Activated naive CD4-positive, alpha-beta T cell (primary cell): Measurements from ENCODE around the gene CARS2.
"Not testable (repeated sequence)": the region's sequence is repeated elsewhere in the genome, so short reads cannot be mapped to it uniquely, and the experiment has no call there.

Source experiments
- DNase-seq, 4 experiments: peaks; one replicate each; lab custom pipeline; 2025; lab: John Stamatoyannopoulos, UW

CARS2 gene

DNA sequence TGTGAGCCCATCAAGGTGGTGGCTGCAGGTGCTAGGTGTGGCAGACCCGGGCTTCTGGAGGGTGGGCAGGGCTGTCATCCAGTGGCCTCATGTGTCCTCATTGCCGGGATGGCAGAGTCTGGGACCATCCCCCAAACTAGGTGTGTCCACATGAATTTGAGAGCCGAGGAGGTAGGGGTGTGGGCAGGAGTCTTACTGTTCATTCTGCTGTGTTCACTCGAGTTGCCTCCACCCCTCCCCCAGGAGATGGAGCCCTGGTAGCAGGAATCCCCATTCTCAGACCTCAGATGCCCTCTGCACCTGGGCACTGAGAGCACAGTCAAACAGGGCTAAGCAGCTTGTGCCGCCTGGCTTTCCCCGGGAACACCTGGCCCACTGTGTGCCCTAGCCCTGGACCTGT lies 68.2 kb downstream of the CARS2 start:
- DNase-seq: no peak

DNA sequence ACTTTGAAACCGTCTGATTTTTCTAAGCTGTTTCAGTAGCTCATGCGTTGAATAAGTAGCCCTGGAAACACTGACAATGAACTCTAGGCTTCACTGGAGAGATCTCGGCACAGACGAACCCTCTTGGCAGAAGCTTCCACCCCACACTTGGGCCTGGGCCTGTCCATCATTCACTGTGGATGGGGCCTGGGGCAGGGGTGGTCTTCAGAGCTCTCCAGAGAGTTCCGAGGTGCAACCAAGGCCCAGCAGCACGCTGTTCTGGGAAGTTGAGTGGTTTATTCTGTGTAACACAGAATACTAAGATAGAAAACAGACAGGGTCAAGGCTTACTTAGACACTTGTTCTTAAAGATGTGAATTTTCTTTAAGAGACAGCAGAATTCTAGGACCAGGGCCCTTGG lies 68.6 kb downstream of the CARS2 start:
- DNase-seq: no peak

DNA sequence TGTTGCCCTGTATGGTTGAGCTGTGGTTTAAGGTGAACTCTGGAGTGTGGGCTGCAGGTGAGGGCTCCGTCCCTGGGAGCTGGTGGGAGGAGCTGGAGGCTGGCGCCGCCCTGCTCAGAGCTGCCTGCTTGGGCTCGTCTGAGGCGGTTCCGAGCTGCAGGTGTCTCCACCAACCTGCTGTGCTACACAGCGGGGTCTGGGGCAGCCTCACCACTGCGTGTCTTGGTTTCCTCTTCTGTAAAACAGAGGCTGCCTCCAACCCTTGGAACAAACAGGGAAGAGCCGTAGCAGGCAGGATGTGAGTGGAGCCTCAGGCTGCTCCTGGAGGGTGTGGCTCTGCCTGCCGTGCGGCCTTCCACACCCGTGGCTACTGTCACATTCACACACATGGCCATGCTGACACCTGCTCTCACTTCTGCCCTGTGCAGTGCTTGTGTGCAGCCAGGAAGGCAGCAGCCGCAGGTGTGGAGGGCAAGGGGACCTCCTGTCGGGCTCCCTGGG lies 69.2 kb downstream of the CARS2 start:
- no peak for DNase-seq

DNA sequence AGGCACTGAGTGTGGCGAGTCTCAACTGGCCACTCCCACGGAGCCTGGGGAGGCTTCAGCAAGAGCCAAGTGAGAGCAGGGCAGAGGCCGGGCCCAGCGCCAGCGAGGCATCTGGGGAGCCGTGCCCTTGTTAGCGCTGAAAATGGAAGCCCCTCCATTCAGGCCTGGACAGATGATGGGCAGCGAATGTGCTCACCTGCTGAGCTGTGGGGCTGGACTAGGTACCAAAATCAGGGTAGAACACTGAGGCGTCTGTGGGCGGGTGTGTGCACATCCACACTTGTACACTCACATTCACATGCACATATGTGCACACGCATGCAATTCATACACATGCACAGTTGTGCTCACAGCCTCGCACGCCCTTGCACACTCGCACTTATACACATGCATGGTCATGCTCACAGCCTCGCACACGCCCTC lies 69.9 kb downstream of the CARS2 start:
- no peak for DNase-seq

DNA sequence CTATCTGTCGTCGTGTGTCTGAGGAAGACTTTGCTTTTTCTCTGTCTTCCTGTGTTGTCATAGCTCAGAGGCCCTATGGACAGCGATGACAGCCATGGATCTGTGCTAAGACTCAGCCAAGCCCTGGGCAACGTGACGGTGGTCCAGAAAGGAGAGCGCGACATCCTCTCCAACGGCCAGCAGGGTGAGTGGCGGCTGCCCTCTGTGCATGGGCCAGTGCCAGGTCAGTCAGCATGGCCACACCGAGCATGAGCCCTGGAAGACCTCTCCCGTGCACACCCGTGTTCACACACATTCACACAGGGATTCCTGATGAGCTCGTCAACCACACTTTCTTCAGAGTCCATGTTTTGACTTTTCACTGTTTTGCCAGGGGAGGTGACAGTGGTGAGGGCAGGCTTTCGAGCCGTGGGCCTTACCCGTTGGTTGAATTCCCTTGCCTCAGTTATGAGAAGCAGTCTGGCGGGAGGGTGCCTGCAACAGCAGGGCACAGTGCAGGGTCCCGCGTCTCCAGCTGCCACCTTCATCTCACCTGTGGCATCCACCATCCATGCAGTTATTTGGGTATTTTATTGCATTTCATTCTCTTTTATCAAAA lies 70.4 kb downstream of the CARS2 start:
- no peak for DNase-seq

DNA sequence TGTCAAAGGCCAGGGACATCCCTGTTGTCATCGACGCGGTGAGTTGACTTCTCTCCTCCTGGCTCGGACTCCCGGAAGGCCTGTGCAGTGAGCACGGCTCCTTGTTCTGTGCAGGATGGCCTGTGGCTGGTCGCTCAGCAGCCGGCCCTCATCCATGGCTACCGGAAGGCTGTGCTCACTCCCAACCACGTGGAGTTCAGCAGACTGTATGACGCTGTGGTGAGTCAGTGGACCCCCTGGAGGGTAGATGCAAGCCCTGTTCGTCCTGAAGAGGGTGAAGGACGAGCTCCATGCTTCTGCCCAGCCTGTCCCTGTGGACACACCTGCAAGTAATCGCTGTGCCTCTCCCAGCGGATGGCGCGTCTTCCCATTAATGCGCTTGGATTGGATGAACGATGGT lies 71.4 kb downstream of the CARS2 start:
- DNase-seq: no peak

DNA sequence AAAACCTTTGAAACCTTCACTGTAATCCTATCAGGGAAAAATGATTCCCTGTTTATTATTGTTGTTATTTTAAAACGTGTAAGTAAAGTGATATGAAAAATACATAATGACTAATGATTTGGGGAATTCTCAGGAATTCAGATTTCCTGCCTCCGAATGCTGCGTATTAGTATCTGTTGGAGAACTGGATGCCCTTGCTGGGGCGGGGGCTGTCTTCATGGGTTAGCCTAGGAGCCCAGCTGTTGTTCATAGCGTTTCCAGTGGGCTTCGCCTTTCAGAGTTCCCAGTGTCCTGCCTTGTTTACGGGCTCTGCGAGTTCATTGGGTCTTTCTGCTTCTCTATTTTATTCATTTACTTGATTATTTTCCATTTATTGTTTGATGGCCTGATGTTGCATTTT lies 72.1 kb downstream of the CARS2 start:
- no peak for DNase-seq

DNA sequence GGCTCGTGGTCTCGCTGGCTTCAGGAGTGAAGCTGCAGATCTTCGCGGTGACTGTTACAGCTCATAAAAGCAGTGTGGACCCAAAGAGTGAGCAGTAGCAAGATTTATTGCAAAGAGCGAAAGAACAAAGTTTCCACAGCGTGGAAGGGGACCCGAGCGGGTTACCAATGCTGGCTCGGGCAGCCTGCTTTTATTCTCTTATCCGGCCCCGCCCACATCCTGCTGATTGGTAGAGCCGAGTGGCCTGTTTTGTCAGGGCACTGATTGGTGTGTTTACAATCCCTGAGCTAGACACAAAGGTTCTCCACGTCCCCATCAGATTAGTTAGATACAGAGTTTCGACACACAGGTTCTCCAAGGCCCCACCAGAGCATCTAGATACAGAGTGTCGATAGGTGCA lies 73.7 kb downstream of the CARS2 start:
- DNase-seq: not testable (repeated sequence)

DNA sequence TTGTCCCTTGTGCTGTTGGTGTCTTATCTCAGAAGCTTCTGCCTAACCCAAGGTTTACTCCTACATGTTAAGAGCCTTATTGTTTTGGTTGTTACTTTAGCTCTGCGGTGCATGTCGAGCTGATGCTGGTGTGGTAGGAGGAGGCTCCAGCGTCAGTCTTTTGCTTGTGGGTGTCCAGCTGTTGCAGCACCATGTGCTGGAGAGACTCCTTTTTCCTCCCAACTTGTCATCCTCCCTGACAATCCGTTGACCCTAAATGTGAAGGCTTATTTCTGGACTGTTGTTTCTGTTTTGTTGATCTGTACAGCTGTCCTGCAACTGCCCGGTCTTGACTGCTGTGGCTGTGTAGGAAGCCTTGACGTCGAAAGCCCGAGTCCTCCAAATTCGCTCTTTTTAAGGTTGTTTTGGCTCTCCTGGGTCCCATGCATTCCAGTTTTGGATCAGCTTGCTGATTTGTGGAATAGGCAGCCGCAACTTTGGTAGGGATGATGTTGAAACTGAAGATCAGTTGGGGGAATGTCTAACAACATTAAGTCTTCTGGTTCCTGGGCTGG lies 75.3 kb downstream of the CARS2 start:
- no peak for DNase-seq

DNA sequence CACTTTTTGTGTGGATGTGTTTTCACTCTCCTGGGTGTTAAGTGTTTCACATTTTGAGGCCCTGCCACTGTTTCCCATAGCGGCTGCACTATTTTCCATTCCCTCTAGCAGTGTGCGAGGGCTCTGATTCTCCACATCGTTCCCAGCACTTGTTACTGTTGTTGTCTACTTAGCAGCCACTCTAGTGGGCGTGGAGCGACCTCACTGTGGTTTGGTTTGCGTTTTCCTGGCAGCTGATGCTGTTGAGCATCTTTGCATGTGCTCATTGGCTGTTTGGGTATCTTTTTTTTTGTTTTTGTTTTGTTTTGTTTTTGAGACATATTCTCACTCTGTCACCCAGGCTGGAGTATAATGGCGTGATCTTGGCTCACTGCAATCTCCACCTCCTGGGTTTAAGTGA lies 76.2 kb downstream of the CARS2 start:
- no peak for DNase-seq

DNA sequence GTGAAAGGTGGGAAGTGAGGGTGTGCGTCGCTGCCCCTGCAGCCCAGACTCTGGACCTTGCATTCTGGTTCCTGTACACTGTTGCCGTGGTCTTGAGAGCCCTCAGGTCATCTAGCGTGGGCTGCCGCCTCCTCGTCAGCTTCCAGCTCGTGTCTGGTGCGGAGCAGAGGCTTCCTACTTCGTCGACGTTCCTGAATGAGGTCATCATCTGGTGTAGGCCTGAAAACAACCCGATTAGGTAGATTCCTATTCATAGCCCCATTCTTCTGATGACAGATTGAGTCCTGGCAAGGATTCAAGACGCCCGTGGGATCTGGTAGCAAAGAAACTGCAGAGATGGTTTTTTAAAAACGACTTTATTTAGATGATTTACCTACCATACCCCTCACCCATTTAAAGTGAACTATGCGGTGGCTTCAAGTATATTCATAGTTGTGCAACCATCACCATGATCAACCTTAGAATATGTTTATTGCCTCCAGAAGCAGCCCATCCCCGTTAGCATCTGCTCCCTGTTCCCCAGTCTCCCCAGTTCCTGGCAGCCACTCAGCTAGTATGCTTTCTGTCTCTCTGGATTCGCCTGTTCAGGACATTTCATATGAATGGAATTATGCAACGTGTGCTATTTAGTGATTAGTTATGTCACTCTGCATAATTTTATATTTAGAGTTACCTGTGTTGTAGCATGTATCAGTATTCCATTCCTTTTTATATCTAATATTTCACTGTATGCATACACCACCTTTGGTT lies 76.8 kb downstream of the CARS2 start:
- no peak for DNase-seq

DNA sequence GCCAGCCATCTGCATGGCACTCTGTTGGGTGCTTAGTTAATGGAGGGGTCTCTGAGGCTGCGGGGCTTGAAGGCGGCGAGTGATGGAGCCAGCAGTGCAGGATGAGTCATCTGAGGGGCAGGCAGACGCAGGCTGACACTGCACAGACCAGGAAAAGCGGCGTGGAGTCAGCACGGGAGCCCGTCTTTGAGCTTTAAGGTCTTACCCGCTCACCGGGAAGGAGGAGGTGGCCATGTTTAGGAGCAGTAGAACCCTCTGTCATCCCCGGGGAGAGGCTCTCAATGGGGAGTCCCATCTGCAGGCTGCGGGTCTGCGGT lies 77.5 kb downstream of the CARS2 start:
- no peak for DNase-seq

DNA sequence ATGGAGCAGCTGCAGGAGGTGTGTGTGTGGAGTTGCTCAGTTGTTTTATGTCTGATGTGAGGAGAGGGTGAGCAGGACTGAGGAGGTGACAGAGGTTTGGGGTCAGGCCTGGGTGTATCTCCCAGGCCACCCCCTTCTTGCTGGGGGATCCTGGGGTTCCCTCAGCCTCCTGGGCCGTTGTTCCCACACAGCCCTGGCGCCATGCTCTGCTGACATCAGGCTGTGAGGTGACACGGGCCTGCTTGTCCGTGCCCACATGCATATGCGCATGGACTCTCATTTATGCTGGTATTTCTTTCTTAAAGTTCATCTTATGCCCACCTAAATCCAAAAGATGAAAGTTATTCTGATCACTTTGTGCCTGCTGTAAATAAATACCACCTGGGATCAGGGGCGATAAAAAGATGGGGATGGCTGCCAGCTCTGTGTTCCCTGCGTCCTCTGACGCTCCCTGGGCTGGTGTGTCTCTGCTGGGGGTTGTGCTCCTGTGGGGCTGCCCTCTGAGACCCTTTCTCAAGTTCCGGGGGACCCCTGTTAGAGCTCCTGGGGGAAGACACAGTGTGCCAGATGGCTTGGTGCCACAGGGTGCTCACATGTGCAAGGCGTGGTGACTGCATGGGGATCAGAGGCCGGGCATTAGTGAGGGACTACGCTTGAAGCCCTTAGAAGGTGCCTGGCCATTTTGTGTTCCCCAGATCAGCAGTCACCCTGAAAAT lies 78.0 kb downstream of the CARS2 start:
- no peak for DNase-seq

DNA sequence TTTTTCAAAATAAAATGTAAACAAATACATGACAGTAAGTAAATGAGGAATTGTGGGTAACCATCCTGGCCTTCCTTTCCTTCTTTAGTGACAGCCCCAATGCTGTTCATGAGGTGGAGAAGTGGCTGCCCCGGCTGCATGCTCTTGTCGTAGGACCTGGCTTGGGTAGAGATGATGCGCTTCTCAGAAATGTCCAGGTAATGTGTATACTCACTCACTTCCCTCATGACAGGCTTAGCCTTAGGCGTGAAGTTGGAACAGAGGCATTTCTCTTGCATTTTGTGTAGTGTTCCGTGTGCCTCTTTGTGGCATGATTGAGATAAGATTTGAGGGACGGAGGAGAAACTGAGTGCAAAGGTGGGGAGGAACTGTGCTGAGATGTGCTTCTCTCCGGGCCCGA lies 78.6 kb downstream of the CARS2 start:
- no peak for DNase-seq

DNA sequence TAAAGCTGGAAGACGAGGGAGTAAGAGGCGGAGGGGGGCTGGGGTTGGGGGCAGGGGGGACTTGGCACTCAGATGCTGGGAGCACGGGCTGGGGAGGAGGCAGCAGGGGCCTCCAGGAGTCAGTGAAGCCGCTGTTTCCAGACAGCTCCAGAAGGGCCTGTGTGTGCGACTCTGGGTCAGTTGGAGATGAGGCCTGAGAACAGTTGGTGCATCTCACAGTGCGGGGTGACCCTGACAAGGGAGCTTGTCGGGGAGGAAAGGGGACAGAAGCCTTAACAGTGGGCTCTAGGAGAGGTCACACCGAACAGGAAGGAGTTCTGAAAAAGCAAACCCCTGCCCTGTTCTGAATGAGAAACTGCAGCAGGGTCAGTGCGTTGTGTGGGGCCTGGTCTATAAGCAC lies 79.4 kb downstream of the CARS2 start:
- DNase-seq: no peak

DNA sequence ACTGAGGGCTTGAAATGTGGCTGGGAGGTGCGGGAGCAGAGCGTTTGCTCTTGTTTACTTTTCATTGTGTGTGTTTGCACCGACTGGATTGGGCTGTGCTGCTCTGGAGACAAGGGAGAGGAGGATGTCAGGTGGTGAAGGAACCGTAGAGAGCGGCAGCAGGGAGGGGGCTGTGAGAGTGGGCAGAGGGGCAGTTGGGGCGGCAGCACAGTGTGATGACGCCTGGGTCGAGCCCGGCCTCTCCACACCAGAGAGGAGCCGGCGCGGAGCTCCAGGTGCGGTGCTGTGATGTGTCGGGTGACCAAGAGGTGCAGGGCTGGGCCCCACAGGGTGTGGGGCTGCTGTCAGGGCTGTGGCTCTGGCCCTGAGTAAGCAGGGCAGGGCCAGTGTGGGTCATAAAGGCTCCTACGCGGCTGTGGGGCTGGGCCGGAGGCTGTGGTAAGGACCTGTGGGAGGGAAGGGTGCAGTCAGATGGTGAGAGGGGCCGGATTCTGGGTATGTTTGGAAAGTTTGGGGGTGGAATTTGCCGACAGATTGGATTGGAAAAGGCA lies 80.1 kb downstream of the CARS2 start:
- no peak for DNase-seq

DNA sequence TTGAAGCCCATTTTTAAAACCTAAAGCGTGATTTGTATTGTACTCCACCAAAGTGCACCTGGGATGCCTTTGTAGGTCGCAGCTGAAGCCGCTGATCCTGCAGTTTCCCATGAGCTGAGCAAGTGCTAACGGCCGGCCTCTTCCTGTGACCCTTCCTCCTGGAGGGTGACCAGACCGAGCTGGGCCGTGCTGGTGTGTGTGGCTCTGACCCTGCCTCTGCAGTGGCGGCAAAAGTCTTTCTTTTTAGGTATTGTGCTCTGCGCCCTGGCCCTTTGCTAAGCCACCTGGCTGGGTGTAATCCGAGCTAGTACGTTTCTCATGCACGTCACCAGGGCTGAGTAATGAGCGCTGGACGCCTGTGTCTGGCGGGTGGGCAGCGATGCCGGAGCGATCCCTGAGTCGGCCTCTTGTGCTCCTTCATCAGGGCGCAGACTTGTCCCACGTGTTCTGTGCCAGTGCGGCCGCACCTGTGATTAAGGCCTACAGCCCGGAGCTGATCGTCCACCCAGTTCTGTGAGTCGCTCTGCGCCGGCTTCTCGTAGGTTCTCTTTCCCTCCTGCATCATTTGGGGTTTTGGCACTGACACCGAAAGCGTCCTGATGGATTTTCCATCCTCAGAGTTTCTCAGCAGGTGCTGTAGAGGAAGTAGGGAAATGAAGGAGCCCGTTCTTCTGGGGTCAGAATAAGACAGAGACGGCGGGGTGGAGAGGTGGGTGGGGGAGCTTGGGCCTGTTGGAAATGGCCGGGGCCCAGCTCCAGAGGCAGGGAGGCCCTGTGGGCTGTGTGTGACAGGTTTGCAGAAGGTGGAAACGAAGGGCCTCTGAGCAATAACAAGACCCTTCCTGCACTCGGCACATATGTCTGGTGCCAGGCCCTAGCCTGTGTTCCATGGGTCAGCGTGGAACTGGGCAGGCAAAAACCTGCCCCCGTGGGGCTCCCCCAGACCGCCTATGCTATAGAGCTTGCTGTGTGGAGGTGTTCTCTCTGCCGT lies 80.9 kb downstream of the CARS2 start:
- DNase-seq: no peak

DNA sequence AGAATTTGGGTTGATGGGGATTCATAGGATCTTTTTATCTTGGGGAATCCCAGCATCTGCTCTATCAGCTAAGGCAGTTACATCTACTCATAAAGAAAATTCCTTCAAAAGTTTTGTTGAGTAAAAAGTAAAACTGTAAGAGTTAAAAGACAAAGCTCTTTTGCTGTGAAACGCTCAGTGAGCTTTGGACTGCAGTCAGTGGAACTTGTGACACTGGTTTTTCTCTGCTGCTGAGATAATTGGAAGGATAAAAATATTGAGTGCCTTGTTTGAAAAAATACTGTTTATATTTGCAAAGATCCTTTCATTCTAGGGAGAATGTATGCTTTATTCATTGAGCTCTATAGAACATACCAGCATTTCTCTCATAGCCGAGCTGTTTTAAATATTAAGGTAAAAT lies 85.3 kb downstream of the CARS2 start:
- DNase-seq: no peak

DNA sequence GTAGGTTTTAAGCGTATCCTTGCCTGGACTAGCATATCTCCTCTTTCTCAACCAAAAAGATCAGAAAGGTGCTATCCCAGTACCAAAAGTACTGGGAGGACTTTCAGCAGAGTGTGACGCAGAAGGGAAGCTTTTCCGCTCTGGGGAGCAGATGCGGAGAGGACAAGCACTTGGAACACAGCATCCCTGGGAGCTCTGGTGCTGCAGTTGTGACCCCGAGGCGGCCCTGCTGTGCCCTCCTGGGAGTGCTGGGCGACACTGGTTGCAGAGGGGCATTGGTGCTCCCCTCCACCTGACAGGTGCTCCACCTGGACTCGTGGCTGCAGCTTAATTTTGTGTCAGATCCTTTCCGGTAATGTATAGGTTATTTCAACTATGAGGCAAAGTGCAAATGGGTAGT lies 87.1 kb downstream of the CARS2 start:
- no peak for DNase-seq

DNA sequence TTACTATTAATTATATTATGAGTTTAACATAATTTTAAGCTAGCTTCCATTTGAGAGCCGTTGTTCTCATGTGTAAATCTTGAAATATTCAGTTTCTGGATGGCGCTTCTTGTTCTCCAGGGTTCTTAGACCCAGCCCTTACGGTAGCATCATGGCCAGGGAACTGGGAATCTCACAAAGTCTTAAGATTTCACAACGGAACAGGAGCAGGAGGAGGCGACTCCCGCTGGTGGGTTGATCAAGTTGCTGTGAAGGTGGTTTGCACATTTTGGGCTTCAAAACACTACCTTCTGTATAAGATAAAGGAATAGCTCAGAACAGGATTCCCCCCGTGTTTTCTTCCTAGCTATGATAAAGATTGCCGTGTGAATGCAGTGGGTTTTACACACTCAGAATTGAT lies 87.7 kb downstream of the CARS2 start:
- no peak for DNase-seq

DNA sequence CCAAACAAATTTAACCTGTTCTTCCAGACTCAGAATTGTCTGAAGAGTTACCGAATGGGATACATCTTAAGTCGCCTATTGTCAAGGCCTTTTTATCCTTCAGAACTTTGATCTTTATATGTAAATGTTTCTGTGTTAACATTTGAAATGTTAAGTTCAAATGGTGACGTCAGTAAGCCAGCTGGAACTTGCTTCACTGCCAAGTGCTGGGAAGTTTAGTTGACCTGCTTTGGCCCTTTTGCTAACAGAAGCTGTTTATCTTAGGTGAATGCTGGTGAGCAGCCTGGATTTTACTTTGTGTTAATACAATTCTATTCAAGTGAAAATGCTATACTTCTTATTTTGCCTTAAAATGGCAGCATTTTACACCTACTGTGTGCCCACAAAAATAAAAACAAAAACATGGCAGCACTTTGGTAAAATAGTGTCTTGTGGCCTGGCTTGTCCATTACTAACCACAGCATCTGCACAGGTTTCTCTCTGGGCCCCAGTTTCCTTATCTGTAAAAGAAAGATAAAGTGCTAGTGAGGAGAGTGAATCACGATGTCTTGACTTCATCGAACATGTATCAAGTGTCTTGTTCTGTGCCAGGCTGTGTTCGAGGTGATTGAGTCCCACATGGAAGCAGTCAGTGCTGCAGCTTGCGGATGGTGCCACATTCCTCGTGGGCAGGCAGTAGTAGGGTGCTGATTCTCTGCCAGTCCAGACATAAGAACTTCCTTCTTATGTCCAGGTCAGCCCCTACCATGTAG lies 88.4 kb downstream of the CARS2 start:
- DNase-seq: no peak
